Epithelial cell of proximal tubule (primary cell): ENCODE measurements around the gene CTRL. TPM values are rescaled to one million over a fixed set of nuclear protein-coding genes. Genes with fewer than 3 reads are reported as not detected.

Experiments used
- DNase-seq: peaks from one replicate; pipeline ENCODE4 v3.0.0-alpha.2; 2011; ENCODE audit warnings: low read depth
- H3K4me3 ChIP-seq: 2 replicates; pipeline ENCODE4 v1.5.1; 2011; ENCODE audit warnings: low read depth, mild to moderate bottlenecking, low read length
- total RNA-seq: library from RNA; depleted of rRNA; stranded (reverse); fragments of >200 nt; gene quantifications from 2 replicates; pipeline ENCODE4 v1.2.3, GENCODE V29; 2015
- TF ChIP-seq, protein P1 (sequence below): conservative IDR thresholded peaks from 2 replicates; pipeline ENCODE4 v1.5.1; 2012; ENCODE audit warnings: low read depth, mild to moderate bottlenecking, low read length

Gene CTRL
- total RNA-seq, 1 donor from 2014 or later, result 2.1 TPM

DNA sequence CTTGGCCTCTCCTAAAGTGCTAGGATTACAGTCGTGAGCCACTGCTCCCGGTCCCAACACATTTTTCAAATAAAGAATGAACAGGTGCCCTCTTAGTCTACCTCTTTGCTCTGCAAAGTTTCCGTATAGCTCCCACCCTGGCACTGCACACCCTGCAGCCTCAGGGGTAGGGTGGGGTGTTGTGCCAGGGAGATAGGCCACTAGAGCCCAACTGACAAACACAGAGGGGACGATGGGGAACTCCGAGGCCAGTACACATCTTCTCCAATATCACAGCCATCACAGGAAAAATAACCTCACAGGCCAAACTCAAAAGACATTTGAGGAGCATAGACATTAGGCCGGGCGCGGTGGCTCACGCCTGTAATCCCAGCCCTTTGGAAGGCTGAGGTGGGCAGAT is 39.4 kb upstream of the CTRL start:
- TF ChIP-seq, protein P1, sequence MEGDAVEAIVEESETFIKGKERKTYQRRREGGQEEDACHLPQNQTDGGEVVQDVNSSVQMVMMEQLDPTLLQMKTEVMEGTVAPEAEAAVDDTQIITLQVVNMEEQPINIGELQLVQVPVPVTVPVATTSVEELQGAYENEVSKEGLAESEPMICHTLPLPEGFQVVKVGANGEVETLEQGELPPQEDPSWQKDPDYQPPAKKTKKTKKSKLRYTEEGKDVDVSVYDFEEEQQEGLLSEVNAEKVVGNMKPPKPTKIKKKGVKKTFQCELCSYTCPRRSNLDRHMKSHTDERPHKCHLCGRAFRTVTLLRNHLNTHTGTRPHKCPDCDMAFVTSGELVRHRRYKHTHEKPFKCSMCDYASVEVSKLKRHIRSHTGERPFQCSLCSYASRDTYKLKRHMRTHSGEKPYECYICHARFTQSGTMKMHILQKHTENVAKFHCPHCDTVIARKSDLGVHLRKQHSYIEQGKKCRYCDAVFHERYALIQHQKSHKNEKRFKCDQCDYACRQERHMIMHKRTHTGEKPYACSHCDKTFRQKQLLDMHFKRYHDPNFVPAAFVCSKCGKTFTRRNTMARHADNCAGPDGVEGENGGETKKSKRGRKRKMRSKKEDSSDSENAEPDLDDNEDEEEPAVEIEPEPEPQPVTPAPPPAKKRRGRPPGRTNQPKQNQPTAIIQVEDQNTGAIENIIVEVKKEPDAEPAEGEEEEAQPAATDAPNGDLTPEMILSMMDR, result no peak
- H3K4me3 ChIP-seq, result no peak overlapping the region
- no peak for DNase-seq

DNA sequence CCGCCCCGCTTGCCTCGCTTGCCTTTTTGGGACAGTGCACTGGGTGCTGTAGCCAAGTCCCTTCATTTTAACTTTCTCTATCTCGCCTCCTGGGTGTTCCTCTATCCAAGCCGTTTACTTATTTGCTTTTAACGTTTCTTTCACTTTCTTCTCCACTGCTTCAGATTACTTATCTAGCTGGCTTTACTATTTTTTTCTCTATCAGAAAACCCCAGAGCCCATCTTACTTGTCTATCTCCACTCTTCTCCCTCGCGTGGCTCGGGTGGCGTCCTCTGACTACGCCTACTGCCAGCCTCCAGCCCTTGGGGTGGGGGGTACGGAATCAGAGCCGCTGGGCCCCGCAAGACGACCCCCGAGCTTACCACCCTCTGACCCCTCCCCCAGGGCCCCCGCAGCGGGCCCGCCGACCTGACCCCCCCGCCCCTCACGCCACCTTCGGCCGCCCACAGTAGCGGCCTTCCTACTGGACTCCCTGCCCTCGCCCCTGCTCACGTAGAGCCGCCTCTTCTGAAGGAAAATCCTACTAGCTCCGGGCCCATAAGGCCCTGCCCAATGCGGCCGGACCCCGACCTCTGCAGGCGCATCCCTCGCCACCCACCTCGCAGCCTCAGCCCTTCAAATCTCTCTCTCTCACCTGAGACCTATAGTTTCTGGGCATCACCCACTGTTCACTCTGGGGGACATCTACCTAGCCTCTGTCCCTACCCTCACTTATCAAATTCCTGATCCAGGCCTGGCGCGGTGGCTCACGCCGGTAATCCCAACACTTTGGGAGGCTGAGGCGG is 37.8 kb upstream of the CTRL start:
- DNase-seq, result no peak
- peak overlapping the region; percentile 72 for H3K4me3 ChIP-seq
- TF ChIP-seq, protein P1, result no peak

DNA sequence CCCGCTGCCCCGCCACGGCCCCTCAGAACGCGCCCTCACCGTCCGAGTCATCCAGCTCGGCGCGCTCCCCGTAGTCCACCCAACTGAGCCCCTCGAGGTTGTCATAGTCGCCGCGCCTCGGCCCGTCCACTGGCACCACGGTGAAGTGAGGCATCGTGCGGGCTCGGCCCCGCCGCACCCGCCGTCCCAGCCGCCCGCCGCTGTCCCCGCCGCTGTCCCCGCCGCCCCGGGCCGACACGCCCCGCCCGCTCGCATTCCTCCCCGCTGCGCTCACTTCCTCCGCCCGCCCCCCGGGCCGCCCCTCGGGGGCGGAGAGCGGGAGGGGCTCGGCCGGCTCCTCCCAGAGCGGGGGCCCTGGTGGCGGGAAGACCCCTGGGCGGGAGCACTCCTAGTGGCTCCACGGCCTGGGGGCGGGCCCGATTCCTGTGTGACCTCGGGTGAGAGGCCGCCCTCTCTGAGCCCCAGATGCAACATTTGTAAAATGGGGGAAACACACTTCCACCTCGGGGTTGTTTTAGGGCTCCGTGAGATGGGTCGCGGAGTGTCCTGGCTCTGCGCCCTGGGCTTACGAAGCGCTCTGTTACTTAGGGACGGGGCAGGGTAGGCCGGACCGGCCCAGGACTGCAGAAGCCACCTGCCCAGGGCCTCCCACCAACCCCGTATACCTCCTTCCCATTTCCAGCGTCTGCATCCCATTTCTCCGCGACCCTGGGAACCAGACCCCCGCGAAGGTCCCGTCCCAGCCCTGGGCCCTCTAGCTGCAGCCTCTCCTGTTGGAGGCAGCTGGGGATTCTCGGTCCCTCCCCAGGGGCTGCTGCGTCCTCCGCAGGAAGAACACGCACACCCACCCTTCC is 37.0 kb upstream of the CTRL start, which contains the start of gene SLC12A4:
Gene SLC12A4, minus strand, starts transcription at position 238 of the 854 bp plus-strand sequence. Its CDS starts 84 bp downstream, at position 154.
- peak within 1 kb of the TSS; percentile 72 for H3K4me3 ChIP-seq
- DNase-seq, result no peak
- TF ChIP-seq, protein P1, result no peak

DNA sequence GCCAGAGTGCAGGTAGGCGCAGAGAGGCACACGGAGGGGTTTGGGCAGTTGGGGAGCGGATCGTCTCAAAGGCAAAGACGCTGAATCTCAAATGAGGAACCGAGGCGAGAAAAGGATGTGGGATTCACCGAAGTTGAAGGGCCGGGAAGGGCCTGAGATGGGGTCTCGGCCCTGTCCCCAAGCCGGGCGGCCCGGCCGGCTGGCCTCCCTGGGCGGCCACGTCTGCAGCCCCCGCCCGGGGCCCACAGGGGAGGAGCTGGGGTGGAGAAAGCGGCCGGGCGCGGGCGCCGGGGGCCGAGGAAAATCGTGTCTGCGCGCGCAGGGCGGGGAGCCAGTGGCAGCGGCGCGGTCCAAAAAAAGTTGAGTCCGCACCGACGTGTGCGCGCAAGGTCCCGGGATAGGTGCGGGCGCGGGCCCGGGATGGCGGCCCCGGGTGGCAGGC is 36.3 kb upstream of the CTRL start:
- TF ChIP-seq, protein P1, result no peak
- no peak for DNase-seq
- H3K4me3 ChIP-seq, result peak overlapping the region; percentile 72

DNA sequence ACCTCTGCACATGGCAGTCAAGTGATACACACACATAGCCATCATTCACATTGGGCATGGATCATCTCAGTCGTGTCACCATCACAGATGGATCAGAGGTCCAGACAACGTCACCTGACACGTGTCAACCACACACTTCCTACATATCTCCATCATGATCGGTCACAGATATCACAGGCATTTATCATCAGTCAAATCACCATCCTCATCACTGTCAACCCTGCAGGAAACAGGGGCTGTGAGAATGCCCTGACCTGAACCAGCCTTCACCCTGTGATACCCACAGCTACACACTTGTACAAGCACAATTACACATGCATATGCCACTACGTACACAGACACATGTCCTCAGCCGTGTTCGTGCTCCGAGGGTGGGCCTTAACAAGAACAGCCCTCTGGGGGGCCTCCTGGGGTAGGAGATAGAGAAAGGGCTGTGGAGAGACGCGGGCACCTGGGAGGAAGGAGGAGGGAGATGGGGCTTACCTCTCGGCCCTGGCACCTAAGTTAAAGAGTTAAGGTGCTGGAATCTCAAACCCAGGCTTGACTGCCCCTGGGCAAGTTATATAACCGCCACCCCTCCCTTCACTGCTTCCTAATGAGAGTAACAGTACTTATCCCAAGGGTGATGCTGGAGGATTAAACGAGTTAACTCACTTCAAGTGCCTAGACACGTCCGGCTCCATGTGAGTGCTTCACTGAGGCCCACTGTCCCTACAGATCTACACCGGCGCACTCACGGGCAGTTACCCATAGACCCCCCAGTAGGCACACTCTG is 35.7 kb upstream of the CTRL start:
- H3K4me3 ChIP-seq, result peak overlapping the region; percentile 72
- TF ChIP-seq, protein P1, result no peak
- DNase-seq, result no peak

DNA sequence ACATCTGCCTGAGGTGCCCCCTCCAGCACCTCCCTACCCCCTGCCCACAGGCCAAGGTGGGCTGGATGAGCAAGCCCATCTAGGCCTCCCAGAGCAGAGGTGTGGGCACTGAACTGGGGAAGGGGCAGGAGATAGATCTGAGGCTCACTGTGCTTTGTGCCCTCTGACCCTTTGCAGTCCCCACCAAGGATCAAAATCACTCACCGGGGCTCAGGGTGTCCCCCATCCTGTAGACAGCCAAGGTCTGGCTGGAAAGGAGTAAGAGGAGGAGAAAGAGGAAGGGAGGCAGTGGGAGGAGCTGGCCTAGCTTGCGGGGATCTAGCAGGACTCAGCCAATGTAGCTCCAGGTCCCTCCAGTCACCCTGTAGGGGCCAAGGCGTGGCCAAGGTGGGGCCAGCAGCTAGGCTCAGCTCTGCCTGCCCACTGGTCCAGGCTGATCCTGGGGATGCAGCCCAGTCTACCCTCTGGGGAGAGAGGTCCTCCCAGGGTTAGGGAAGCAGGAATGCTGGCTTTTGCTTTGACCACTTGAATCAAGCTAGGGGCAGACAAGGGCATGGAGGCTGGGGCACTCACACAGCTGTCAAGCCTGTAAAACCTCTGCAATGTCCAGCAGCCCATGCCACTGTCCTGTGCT is 35.0 kb upstream of the CTRL start:
- TF ChIP-seq, protein P1, result no peak
- H3K4me3 ChIP-seq, result peak overlapping the region; percentile 72
- no peak for DNase-seq
